Measurements from ENCODE around the gene RNF227. TPM values are rescaled to one million over a fixed set of nuclear protein-coding genes. Genes with fewer than 3 reads are reported as not detected.

The RNF227 gene
- total and polyA plus RNA-seq, 2 of the 8 experiments (the other 6 are each of a cell fraction or from before 2014, with no cell fraction given) = 0.63 to 1.7 TPM

GRCh38 chr17:7927596-7927995 lies 11.5 kb upstream of the RNF227 start (continued):
- TF ChIP-seq, protein P1, sequence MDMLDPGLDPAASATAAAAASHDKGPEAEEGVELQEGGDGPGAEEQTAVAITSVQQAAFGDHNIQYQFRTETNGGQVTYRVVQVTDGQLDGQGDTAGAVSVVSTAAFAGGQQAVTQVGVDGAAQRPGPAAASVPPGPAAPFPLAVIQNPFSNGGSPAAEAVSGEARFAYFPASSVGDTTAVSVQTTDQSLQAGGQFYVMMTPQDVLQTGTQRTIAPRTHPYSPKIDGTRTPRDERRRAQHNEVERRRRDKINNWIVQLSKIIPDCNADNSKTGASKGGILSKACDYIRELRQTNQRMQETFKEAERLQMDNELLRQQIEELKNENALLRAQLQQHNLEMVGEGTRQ (IDR thresholded peaks at IDR 0.05; ENCODE audit: low read length) = no peak
- no peak for TF ChIP-seq BRCA1 (IDR thresholded peaks at IDR 0.05; ENCODE audit: low read depth, low read length)
- TF ChIP-seq TEAD4 (IDR thresholded peaks at IDR 0.05; ENCODE audit: low read depth, low read length) = no peak
- TF ChIP-seq CBX8 (IDR thresholded peaks at IDR 0.05; ENCODE audit: borderline replicate concordance, low read depth, low read length) = no peak
- no peak for TF ChIP-seq CHD2 (IDR thresholded peaks at IDR 0.05; ENCODE audit: low read length)

Measured in H1 (cell line).